Activated CD4-positive, alpha-beta T cell treated with anti-CD3 and anti-CD28 coated beads, Interleukin-2, amount 50 U/mL, for 1 hour (primary cell): Measurements from ENCODE around the gene MITF.

Experiments
- DNase-seq: peaks from one replicate; pipeline ENCODE4 v3.0.0-alpha.2; 2020

The MITF gene

GRCh38 chr3:69842351-69842750 is 103.1 kb downstream of the MITF start:
- no peak for DNase-seq

GRCh38 chr3:69842789-69843188 is 103.5 kb downstream of the MITF start:
- no peak for DNase-seq

- DNase-seq: no peak
These were observed 105.4 kb downstream of the MITF start for GRCh38 chr3:69844706-69845105.

GRCh38 chr3:69847303-69847702 is 108.0 kb downstream of the MITF start:
- no peak for DNase-seq

GRCh38 chr3:69848113-69848512 is 108.8 kb downstream of the MITF start:
- no peak for DNase-seq

GRCh38 chr3:69850849-69851248 is 111.6 kb downstream of the MITF start:
- no peak for DNase-seq

GRCh38 chr3:69853027-69853426 is 113.8 kb downstream of the MITF start:
- no peak for DNase-seq

GRCh38 chr3:69855436-69856162 is 116.3 kb downstream of the MITF start:
- DNase-seq: no peak

GRCh38 chr3:69856965-69857705 is 117.9 kb downstream of the MITF start:
- no peak for DNase-seq

GRCh38 chr3:69861556-69861955 is 122.3 kb downstream of the MITF start:
- no peak for DNase-seq

GRCh38 chr3:69864141-69864540 is 124.9 kb downstream of the MITF start:
- DNase-seq: no peak

- no peak for DNase-seq
These were observed 125.5 kb downstream of the MITF start for GRCh38 chr3:69864766-69865165.

GRCh38 chr3:69865925-69866679 is 126.8 kb downstream of the MITF start:
- no peak for DNase-seq

GRCh38 chr3:69866988-69867720 is 127.9 kb downstream of the MITF start:
- DNase-seq: no peak

GRCh38 chr3:69867941-69868505 is 128.8 kb downstream of the MITF start:
- DNase-seq: no peak

- no peak for DNase-seq
These were observed 129.7 kb downstream of the MITF start for GRCh38 chr3:69868841-69869420.

GRCh38 chr3:69869643-69870042 is 130.4 kb downstream of the MITF start:
- DNase-seq: no peak

GRCh38 chr3:69871251-69871650 is 132.0 kb downstream of the MITF start:
- no peak for DNase-seq

- no peak for DNase-seq
These were observed 132.6 kb downstream of the MITF start for GRCh38 chr3:69871868-69872267.

- DNase-seq: no peak
These were observed 133.6 kb downstream of the MITF start for GRCh38 chr3:69872783-69873378.

GRCh38 chr3:69876073-69876472 is 136.8 kb downstream of the MITF start:
- no peak for DNase-seq

GRCh38 chr3:69878254-69878653 is 139.0 kb downstream of the MITF start:
- no peak for DNase-seq
